Measurements from ENCODE around the gene PPP1R16B. TPM values are rescaled to one million over a fixed set of nuclear protein-coding genes. Genes with fewer than 3 reads are reported as not detected.

Gene PPP1R16B
- 55.0 and 56.1 TPM in 2 replicates for total RNA-seq

DNA sequence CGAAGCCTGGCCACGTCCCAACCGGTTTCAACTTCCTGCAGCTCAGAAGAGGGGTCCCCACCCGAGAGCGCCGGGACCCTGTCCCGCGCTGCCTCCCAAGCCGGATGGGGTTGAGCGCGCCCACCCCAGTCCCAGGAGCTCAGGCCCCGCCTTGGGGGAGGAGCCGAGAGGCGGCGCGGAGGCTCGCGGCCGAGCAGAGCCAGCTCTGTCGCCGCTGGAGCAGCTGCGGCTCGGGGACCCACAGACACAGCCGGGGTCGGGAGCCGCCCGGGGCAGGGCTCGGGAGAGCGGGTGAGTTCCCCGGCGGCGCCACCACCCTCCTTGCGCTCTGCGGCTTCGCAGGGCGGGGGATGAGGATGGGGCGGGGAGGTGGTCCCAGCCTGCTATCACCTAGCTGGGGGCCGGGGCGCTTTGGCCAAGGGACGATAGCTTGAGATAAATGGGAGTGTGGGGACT is at the start of gene PPP1R16B:
Gene PPP1R16B (plus strand): TSS at position 196 of the 456 bp plus-strand sequence. CDS start 30,229 bp downstream, outside the sequence.
- intact Hi-C loops (cut with micrococcal nuclease): loop anchor here (1.0 to 2.0 kb wide), 5 partner anchors 37 to 157 kb away; partner anchors contain the start of genes ACTR5, DHX35 and FAM83D

DNA sequence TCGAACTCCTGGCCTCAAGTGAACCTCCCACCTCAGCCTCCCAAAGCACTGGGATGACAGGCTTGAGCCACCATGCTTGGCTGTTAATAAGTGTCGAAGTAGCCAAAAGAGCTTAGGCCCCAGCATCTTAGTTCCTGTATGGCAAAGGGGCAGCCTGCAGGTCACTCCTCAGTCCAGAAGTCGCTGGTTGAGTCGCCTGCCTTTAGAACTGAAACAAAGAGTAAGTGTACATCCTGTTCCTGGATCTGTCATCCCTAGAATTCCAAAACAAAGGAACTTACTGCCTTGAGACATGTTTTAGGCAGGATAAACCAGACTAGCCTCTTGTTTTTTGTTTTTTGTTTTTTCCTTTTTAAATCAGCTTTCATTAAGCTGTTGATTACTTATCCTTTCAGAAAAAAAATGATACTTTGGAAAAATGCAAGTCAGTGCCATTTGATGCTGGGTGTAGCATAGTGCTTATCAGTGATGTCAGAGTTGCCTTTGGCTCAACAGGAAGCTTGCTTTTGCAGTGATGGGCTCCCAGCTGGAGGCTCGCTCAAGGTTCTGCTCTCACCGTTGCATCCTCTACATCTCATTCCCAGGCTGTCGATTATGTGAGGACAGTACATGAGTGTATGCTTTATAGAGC is 48.2 kb upstream of the PPP1R16B start:
- intact Hi-C loops (cut with micrococcal nuclease): no loop called here

DNA sequence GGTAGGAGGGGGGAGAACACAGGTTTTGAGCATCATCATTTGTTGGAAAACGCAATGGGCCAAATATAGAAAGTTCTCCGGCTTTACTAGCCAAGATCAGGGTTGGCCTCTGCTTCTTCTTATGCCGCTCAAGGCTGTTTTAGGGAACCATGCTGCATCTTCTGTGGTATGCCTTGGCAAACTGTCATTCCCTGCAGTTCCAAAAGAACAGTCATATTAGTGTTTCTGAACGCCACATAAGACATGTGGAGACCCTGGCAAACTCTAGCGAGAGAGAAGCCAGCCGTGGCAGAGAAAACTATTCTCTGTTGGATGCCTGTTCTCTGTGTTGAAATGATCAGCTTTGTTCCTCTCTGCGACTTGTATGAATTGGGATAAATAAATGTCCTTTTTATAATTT is 46.4 kb upstream of the PPP1R16B start:
- intact Hi-C loops (cut with micrococcal nuclease): no loop called here

DNA sequence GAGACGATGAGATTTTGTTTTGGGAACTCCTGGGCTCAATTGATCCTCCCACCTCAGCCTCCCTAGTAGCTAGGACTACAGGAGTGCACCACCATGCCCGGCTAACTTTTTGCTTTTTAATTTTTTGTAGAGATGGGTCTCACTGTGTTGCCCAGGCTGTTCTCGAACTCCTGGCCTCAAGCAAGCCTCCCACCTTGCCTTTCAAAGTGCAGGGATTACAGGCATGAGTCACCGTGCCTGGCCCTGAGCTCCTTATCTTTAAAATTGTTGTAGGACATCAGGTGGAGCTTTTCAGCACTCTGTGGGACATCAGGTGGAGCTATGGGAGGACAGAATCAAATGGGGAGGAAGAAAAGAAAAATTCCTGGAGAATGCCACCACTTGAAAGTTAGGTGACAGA is 44.5 kb upstream of the PPP1R16B start:
- intact Hi-C loops (cut with micrococcal nuclease): loop anchor here (5.0 kb wide), 1 partner anchor 36 kb away; no protein-coding TSS in a partner anchor

DNA sequence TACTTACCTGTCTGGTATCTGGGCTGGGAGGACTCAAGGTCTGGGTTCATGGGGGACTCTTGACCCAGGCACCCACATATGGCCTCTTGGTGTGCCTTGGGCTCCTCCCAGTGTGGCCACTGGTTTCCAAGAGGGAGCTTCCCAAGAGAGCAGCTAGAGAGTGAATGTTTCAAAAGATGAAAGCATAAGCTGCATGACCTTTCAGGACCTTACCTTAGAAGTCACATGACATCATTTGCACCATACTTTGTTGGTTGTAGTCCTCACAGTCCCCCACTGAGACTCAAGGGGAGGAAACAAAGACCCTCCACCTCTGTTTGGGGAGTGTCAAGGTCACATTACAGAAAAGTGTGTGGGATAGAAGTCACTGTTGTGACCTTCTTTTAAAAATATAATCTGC is 43.3 kb upstream of the PPP1R16B start:
- intact Hi-C loops (cut with micrococcal nuclease): loop anchor here (5.0 kb wide), 1 partner anchor 35 kb away; no protein-coding TSS in a partner anchor

DNA sequence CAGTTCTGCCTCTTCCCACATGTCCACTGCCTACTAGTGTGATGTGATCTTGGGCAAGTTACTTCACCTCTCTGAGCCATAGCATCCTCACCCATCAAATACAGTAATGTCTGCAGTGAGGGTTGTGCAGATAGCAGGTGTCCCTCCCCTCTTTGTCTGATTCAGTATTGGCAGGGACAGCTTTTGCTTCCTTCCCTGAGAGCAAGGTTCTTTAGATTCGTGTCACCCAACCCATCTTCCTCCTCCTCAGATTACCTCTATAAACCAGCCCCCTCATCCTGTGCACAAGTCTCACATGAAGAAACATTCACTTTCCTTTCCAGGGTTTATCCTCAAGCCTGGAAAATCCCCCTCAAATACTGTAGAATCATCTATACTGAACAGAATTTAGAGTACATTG is 41.9 kb upstream of the PPP1R16B start:
- intact Hi-C loops (cut with micrococcal nuclease): loop anchor here (5.0 kb wide), 1 partner anchor 34 kb away; no protein-coding TSS in a partner anchor

DNA sequence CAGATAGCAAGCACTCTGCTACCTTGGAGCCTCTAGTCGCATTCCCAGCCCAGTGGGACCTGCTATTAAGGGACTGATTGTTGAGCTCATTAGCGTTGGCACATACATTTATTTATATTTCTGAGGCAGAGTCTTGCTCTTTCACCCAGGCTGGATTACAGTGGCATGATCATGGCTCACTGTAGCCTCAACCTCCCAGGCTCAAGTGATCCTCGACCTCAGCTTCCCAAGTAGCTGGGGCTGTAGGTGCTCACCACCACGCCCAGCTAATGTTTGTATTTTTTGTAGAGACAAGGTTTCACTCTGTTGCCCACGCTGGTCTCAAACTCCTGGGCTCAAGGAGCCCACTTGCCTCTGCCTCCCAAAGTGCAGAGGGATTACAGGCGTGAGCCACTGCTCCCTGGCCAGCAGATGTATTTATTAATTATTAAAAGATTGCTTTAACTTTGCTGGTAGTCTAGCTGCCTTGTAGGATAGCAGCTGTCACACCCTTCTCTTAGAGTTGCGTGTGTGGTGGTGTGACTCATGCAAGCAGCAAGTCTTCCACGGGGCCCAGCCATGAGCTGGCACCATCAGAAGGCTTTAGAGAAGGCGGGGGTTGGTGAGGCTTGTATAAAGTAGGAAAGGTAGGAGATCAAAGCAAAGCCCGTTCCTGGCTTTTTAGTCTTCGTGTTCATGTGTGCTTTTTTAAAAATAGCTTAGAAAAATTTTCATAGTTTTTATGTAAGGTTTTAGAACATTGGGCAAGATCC is 40.8 kb upstream of the PPP1R16B start:
- intact Hi-C loops (cut with micrococcal nuclease): loop anchor here (5.0 kb wide), 1 partner anchor 33 kb away; no protein-coding TSS in a partner anchor

DNA sequence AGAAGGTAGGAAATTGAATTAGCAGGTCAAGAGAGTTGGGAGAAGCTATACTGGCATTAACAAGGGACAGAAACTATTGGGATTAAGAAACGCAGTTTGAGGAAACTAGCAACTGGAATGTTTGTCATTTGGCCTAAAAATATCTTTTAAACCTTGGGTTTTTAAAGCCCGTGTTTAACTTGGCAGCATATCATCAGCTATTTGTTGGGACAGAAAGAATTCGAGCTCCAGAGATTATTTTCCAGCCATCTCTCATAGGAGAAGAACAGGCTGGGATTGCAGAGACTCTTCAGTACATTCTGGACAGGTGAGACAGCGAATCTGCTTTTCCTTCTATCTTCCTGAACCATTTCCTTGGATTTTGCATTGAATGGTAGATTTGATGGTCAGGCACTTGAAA is 39.4 kb upstream of the PPP1R16B start:
- intact Hi-C loops (cut with micrococcal nuclease): no loop called here

DNA sequence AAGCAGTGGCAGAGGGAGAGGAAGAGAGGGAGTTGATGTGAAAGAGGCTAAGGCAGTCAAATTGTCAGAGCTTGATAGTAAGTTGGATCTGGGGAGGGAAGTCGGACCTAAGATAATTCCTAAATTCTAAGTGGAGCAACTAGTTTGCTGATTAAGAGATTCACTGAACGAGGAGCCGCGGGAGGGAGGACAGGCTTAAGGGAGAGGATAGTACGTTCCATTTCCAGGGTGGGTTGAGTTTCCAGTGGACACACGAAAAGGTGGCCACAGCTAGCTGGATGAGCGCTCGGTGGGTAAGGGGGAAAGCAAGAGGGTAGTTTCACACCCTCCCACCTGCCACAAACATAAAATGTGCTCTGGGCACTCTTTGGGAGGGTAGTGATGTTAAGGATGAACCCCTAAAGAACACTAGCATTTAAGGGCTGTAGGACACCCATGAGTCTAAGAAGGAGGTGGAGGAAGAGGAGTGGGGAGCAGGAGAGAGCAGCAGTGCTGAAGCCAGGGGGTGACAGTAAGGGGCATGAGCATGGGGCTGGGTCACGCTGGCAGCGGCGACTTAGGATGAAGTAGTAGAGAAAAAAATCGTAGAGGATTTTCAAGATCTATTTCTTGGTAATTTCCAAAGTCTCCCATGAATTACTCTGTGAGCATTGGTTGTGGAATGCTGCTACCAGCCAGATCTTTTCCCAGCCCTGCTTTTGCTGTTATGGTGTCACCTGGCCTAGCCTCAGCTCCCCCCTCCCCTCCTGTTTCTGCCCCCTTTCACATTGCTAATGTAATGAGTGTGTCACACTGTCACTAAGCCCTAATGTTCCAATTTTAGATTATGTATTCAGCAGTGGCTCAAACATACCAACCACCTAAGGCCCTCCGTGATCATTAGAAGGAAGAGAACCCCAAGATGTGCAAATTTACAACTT is 35.9 kb upstream of the PPP1R16B start:
- intact Hi-C loops (cut with micrococcal nuclease): no loop called here

DNA sequence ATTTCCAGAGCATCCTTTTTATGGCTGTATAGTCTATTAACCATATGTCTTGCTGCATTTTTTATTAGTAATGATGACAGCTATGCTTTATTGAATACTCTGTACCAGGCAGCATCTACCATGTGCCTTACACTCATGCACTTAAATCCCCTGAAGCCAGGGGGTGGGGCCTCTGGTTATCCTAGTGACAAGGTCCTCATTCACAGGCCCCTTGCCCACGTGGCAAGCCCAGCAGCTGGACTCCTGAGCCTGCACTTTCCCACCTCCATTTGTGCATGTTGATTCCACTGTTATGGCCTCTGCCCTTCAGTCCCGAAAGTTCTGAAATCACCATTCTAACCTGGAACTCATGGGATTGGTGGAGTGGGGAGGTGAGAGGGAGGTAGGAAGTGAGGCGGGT is 35.0 kb upstream of the PPP1R16B start:
- intact Hi-C loops (cut with micrococcal nuclease): no loop called here

DNA sequence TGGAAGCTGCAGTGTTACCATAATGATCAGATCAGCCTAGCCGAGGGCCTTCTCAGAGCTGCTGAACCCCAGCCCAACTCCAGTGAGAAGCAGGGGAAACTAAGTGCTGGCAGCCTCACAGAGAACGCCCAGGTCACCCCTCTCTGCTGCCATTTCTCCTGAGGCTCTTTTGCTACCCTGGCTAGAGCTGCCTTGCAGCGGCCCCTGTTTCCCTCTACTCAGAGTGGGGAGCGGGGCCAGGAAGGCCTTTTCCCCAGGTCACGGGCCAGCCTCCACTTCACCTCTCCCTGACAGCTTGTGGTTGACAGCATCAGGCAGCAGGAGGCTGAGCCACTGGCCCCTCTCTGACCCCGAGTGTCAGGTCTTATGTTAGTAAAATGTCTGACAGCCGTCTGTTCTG is 34.5 kb upstream of the PPP1R16B start:
- intact Hi-C loops (cut with micrococcal nuclease): no loop called here

DNA sequence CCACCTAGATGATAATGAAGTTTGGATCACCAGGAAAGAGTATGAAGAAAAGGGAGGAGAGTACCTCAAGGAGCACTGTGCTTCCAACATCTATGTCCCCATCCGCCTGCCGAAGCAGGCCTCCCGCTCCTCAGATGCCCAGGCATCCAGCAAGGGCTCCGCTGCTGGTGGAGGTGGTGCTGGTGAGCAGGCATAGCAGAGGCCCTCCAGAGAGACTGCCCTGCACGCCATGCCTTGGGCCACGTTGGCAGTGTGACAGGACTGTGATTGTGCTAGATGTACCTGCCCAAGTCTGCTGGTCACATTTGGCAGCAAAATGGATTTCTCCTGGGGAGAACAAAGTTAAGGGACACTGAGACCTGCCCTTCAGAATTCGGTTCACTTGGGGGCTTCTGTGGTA is 33.9 kb upstream of the PPP1R16B start:
- intact Hi-C loops (cut with micrococcal nuclease): no loop called here

DNA sequence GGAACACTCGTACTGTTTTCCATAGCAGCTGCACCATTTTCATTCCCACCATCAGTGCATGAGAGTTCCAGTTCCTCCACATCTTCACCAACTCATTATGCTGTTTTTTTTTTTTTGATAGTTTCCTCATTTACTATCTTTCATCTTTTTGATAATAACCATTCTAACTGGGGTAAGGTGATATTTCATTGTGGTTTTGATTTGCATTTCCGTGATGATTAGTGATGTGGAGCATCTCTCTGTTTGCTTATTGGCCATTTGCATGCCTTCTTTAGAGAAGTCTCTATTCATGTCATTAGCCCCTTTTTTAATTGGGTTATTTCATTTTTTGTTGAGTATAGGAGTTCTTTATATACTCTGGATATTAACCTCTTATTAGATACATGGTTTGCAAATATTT is 31.3 kb upstream of the PPP1R16B start:
- intact Hi-C loops (cut with micrococcal nuclease): no loop called here

DNA sequence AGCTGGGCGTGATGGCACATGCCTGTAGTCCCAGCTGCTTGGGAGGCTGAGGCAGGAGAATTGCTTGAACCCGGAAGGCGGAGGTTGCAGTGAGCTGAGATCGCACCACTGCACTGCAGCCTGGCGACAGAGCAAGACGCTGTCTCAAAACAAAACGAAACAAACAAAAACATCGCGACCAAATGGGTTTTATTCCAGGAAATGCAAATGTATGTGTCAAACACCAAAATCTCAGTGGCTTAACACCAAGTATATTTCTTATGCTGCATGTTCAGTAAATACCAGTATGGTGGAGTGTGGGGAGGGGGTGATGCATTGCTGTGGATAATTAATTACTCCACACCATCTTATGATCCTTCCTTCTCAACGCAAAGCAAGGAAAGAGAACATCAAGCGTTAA is 29.1 kb upstream of the PPP1R16B start:
- intact Hi-C loops (cut with micrococcal nuclease): no loop called here

DNA sequence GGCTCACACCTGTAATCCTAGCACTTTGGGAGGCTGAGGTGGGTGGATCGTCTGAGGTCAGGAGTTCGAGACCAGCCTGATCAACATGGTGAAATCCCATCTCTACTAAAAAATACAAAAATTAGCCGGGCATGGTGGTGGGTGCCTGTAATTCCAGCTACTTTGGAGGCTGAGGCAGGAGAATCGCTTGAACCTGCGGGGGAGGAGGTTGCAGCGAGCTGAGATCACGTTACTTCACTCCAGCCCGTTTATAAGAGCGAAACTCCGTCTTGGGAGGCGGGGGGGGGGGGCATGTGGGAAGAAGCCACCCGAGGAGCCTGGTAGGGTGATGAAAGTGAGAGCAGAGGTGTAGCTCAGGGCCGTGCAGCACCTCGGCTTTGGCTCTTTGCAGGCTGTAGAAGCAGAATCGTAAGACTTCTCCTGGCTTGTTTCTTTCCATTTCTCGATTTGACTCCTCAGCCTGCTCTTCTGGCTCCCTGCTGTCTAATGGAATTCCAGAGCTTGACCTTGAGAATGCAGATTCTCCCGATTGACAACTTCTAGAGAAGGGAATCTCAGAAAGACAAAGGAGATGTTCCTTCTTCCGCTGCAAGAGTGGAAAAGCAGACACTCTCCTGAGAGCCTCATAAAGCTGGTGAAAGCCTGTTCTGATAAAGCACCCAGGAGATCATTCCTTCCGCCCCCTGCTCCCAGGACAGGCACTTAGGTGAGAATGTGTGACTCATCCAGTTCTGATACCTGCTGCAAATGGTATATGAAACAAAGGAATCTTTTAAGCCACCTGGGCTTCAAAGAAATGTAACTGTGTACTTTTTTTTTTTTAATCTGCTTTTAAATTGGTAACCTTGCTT is 26.0 kb upstream of the PPP1R16B start:
- intact Hi-C loops (cut with micrococcal nuclease): no loop called here

DNA sequence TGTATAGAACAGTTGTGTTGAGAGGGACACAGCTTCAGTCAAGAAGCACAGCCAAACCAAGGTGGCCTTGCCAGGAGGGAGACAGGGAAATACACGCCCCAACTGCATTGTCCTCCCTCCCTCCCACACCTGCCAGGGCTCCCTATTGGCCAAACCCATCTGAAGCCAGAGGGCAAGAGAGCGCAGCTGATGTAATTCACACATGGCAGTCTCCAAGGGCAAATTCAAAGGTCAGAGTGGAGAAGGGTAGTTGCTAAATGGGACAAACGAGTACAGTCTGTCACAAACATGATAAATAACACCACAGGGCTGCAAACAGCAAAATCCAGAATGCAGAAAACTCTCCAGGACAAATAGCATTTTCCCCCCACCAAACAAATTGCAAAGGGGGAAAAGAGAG is 23.2 kb upstream of the PPP1R16B start:
- intact Hi-C loops (cut with micrococcal nuclease): no loop called here

DNA sequence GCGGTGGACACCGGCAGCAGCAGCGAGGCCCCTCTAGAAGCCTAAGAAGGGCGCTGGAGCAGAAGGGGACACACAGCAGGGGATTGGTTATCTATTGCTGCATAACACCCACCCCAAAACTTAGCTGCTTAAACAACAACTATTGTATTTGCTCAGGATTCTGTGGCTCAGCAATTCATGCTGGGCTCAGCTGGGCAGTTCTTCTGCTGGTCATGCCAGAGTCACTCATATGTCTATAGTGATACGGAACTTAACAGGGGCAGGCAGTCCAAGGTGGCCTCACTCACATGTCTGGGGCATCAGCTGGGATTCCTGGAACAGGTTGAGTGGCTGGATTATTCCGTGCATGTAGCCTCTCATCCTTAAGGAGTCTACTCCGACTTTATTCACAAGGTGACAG is 17.6 kb upstream of the PPP1R16B start:
- intact Hi-C loops (cut with micrococcal nuclease): no loop called here

DNA sequence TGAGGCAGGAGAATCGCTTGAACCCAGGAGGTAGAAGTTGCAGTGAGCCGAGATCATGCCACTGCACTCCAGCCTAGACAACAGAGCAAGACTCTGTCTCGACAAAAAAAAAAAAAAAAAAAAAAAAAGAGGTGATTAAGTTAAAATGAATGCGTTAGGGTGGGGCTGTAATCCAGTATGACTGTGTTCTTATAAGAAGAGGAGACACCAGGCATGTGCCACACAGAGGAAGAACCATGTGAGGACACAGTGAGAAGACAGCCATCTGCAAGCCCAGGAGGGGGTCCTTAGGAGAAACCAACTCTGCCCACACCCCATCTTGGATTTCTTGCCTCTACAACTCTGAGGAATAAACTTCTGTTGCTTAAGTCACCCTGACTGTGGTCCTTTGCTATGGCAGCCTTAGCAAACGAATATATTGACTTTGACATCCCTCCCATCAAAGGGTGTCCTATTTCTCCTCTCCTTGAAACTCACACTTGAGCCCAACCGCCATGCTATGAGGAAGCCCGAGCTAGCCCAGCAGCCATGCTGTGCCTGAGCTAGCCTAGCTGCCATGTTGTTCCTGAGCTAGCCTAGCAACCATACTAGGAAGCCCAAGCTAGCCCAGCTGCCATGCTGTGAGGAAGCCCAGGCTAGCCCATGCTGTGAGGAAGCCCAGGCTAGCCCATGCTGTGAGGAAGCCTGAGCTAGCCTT is 15.8 kb upstream of the PPP1R16B start:
- intact Hi-C loops (cut with micrococcal nuclease): no loop called here

DNA sequence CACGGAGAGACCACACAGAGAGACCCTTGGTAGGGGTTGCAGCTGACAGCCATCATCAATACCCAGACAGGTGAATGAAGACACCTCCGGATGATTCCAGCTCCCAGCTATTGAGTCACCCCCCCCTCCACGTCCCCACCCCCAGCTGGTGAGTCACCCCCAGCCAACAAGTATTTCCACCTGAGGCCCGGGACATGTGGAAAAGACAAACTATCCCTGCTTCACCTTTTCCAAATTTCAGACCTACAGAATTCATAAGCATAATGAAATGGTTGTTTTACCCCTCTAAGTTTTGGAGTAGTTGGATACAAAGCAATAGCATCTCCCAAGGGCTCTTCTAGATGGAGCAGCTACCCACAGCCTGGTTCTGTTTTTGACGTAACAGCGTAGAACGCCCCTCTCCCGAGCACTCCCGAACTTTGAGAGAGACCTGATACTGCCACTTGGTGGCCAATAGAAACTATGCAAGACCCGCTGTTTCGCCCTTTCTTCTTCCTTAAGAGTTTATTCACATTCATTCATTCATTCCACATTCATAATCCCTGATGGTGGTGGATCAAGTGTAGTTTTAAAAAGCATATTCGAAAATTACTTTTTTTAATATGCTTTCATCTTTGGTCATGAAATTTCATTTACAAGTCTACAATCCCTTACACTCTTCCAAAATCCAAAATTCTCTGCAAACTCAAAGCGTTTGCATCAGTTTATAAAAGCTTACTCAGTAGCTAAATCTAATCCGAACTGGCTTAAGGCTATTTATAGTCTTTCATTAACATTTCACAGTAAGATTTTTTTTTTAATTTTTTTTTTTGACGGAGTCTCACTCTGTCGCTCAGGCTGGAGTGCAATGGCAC is 15.1 kb upstream of the PPP1R16B start:
- intact Hi-C loops (cut with micrococcal nuclease): no loop called here

Measured in T-helper 2 cell treated with Interferon-gamma antibody and Interleukin-4, amounts not matched to agents 100 ng/mL and 5 ng/mL, for 36 hours (primary cell).